B cell (primary cell): Measurements from ENCODE around the gene AUTS2. TPM values are rescaled to one million over a fixed set of nuclear protein-coding genes. Genes with fewer than 3 reads are reported as not detected.

Experiments used
- ATAC-seq: fragments of 200-7000 bp; cut with Tn5 transposase; one replicate; pipeline ENCODE4 v1.10.0; 2021; ENCODE audit warnings: low read depth, mild to moderate bottlenecking, moderate number of reproducible peaks, moderate library complexity
- CTCF ChIA-PET: fragments of 350-600 bp; sonication (Branson Sonifier 250); formaldehyde crosslinking; loops from one replicate; lab custom pipeline; 2021; ENCODE audit warnings: antibody characterized with exemption, inconsistent platforms; lab: Charles Lee
- POLR2A ChIA-PET: fragments of 350-600 bp; sonication (Branson Sonifier 250); formaldehyde crosslinking; loops from one replicate; lab custom pipeline; 2021; ENCODE audit warnings: antibody characterized with exemption; lab: Charles Lee
- DNase-seq: peaks from one replicate; pipeline ENCODE4 v3.0.0; 2013
- H2AFZ ChIP-seq: 2 replicates; pipeline ENCODE4 v1.6.1; 2012; ENCODE audit warnings: mild to moderate bottlenecking, low read depth, low read length; ENCODE audit not compliant: insufficient read depth, poor library complexity, severe bottlenecking
- H3K27ac ChIP-seq, 2 donors: 1 replicate in 1 of 2; 2 replicates in 1 of 2; pipeline ENCODE4 v1.5.1; 2012 to 2013; ENCODE audit warnings: low read length in 2 of 2, mild to moderate bottlenecking in 2 of 2, moderate library complexity in 1 of 2
- H3K27me3 ChIP-seq, 4 experiments: fragments of 200-600 bp in 1 of 4; sonication (generic) in 1 of 4; replicated peaks in 1 of 4; 1 replicate in 2 of 4; 2 replicates in 2 of 4; pipeline versions ENCODE4 v1.6.1 to v1.7.0; 2013 to 2016; ENCODE audit warnings: low read length in 3 of 4, mild to moderate bottlenecking in 2 of 4, mixed read lengths in 1 of 4, moderate library complexity in 1 of 4; ENCODE audit not compliant: insufficient read depth in 4 of 4, control insufficient read depth in 3 of 4; ENCODE audit errors: control extremely low read depth in 1 of 4
- H3K36me3 ChIP-seq, 2 experiments: replicated peaks in 1 of 2; 1 replicate in 1 of 2; 2 replicates in 1 of 2; pipeline versions ENCODE4 v1.6.1 to v1.7.1; 2013; ENCODE audit warnings: low read length in 1 of 2; ENCODE audit not compliant: insufficient read depth in 2 of 2, control insufficient read depth in 1 of 2; ENCODE audit errors: control extremely low read depth in 1 of 2, extremely low read depth in 1 of 2
- H3K4me1 ChIP-seq, 2 donors: fragments of 200-600 bp in 1 of 2; sonication (generic) in 1 of 2; 1 replicate in 1 of 2; 2 replicates in 1 of 2; pipeline versions ENCODE4 v1.5.1 to v1.6.1; 2013 to 2017; ENCODE audit warnings: low read length in 2 of 2; ENCODE audit not compliant: control insufficient read depth in 2 of 2, insufficient read depth in 2 of 2
- H3K4me2 ChIP-seq: replicated peaks from 2 replicates; pipeline ENCODE3; 2012; ENCODE audit warnings: mild to moderate bottlenecking, low read depth, low read length; ENCODE audit not compliant: poor library complexity, severe bottlenecking
- H3K4me3 ChIP-seq, 5 experiments: fragments of 200-600 bp in 1 of 5; sonication (generic) in 1 of 5; 1 replicate in 3 of 5; 2 replicates in 2 of 5; pipeline versions ENCODE4 v1.5.1 to v1.7.0; 2011 to 2016; ENCODE audit warnings: low read length in 4 of 5, mild to moderate bottlenecking in 4 of 5, low read depth in 2 of 5, control low read depth in 1 of 5, moderate library complexity in 1 of 5; ENCODE audit not compliant: insufficient read depth in 1 of 5; ENCODE audit errors: control extremely low read depth in 1 of 5, extremely low read depth in 1 of 5
- H3K79me2 ChIP-seq: fragments of 200-600 bp; sonication (generic); one replicate; pipeline ENCODE4 v1.6.0; 2016; ENCODE audit warnings: low read length; ENCODE audit not compliant: control insufficient read depth, insufficient read depth
- H3K9ac ChIP-seq: fragments of 200-600 bp; sonication (generic); 2 replicates; pipeline ENCODE4 v1.6.1; 2017; ENCODE audit warnings: mild to moderate bottlenecking, low read length, moderate library complexity
- H3K9me3 ChIP-seq, 3 donors: one replicate each; pipeline versions ENCODE4 v1.6.1 to v1.7.1; 2013; ENCODE audit warnings: low read length in 2 of 3; ENCODE audit not compliant: control insufficient read depth in 2 of 3, insufficient read depth in 1 of 3; ENCODE audit errors: control extremely low read depth in 1 of 3
- H4K20me1 ChIP-seq: 2 replicates; pipeline ENCODE4 v1.6.0; 2012; ENCODE audit warnings: mild to moderate bottlenecking, low read length; ENCODE audit not compliant: insufficient read depth, control insufficient read depth, poor library complexity, severe bottlenecking
- H3K27ac Mint-ChIP-seq: one replicate; pipeline ENCODE4 v1.8.0; 2021; ENCODE audit warnings: mixed read lengths
- H3K27me3 Mint-ChIP-seq: one replicate; pipeline ENCODE4 v1.8.0; 2021; ENCODE audit warnings: mixed read lengths
- H3K4me1 Mint-ChIP-seq: one replicate; pipeline ENCODE4 v1.8.0; 2021; ENCODE audit warnings: mixed read lengths
- H3K4me3 Mint-ChIP-seq: one replicate; pipeline ENCODE4 v1.8.0; 2021; ENCODE audit warnings: mixed read lengths
- H3K9me3 Mint-ChIP-seq: one replicate; pipeline ENCODE4 v1.8.0; 2022; ENCODE audit warnings: mixed read lengths; ENCODE audit not compliant: insufficient read depth
- EZH2 ChIP-seq: IDR thresholded peaks from 2 replicates; pipeline ENCODE4 v1.6.1; 2012; ENCODE audit warnings: borderline replicate concordance, low read depth, mild to moderate bottlenecking, moderate library complexity, low read length; ENCODE audit not compliant: insufficient read depth, poor library complexity, severe bottlenecking
- WGBS: methylation state at CpG from one replicate; pipeline ENCODE4 v1.1.5; 2013; ENCODE audit warnings: missing lambda C conversion rate; ENCODE audit not compliant: insufficient coverage; 5-methylcytosine and 5-hydroxymethylcytosine counted together
- intact Hi-C: fragments of 100-400 bp; cut with micrococcal nuclease; formaldehyde crosslinking; loops from one replicate; pipeline ENCODE4 v1.10.0; 2022
- polyA plus RNA-seq: library from polyadenylated mRNA; depleted of rRNA; stranded (reverse); fragments of >200 nt; gene quantifications from 2 replicates; pipeline ENCODE4 v1.2.3, GENCODE V29; 2012
- total RNA-seq, 2 donors: library from RNA; stranded (reverse); fragments of 120-200 nt in 1 of 2; gene quantifications; 1 replicate in 1 of 2; 2 replicates in 1 of 2; pipeline versions ENCODE4 v1.2.3 to v1.2.4, GENCODE V29; 2013 to 2022
- TF ChIP-seq, protein P1 (sequence below): fragments of 200-600 bp; IDR thresholded peaks from one replicate; pipeline ENCODE4 v1.8.0; 2022; ENCODE audit warnings: antibody characterized with exemption, mild to moderate bottlenecking

The AUTS2 gene
- total and polyA plus RNA-seq, 2 donors (not counting 1 experiment from before 2014, with no cell fraction given), result 22.3 to 35.0 TPM

DNA sequence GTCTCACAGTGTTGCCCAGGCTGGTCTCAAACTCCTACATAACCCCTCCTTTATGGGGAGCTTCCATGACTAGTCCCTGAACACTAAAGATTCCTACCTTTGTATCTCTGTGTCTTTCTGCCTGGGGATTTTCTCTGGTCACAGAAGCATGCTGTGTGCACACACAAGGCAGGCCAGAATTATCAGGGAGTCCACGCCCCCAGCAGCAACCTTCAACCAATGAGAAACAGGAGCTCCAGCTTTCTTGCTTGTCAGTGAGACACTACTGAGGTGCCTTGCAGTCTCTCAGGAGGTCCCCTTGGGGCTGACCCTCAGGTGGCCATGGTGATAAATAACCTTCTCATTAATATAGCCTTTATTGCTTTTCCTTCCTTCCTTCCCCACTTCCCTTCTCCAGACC is 45.1 kb upstream of the AUTS2 start:
- Histone ChIP-seq H3K27me3 (no peaks in the 10 kb centered on the region), H2AFZ (no peak overlapping the region), H4K20me1 (no peaks in the 10 kb centered on the region), H3K27ac (no peak overlapping the region), H3K36me3 (no peaks in the 10 kb centered on the region), H3K9ac (no peak overlapping the region), H3K4me3 (no peak overlapping the region), H3K4me2 (no peak overlapping the region), H3K4me1 (no peaks in the 10 kb centered on the region), H3K79me2 (no peaks in the 10 kb centered on the region), H3K9me3 (no peaks in the 10 kb centered on the region)
- CTCF ChIA-PET, result no interaction called here
- TF ChIP-seq, protein P1, sequence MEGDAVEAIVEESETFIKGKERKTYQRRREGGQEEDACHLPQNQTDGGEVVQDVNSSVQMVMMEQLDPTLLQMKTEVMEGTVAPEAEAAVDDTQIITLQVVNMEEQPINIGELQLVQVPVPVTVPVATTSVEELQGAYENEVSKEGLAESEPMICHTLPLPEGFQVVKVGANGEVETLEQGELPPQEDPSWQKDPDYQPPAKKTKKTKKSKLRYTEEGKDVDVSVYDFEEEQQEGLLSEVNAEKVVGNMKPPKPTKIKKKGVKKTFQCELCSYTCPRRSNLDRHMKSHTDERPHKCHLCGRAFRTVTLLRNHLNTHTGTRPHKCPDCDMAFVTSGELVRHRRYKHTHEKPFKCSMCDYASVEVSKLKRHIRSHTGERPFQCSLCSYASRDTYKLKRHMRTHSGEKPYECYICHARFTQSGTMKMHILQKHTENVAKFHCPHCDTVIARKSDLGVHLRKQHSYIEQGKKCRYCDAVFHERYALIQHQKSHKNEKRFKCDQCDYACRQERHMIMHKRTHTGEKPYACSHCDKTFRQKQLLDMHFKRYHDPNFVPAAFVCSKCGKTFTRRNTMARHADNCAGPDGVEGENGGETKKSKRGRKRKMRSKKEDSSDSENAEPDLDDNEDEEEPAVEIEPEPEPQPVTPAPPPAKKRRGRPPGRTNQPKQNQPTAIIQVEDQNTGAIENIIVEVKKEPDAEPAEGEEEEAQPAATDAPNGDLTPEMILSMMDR, result no peak
- TF ChIP-seq EZH2, result no peak
- Mint-ChIP-seq H3K9me3 (no peaks in the 10 kb centered on the region), H3K4me3 (no peak overlapping the region), H3K4me1 (no peaks in the 10 kb centered on the region), H3K27me3 (no peaks in the 10 kb centered on the region), H3K27ac (no peak overlapping the region)
- DNase-seq (no peak), ATAC-seq (no peak)
- intact Hi-C loops, result no loop called here
- 71% methylated on average over 1 of the region's 1 CpG for WGBS
- POLR2A ChIA-PET, result no interaction called here

DNA sequence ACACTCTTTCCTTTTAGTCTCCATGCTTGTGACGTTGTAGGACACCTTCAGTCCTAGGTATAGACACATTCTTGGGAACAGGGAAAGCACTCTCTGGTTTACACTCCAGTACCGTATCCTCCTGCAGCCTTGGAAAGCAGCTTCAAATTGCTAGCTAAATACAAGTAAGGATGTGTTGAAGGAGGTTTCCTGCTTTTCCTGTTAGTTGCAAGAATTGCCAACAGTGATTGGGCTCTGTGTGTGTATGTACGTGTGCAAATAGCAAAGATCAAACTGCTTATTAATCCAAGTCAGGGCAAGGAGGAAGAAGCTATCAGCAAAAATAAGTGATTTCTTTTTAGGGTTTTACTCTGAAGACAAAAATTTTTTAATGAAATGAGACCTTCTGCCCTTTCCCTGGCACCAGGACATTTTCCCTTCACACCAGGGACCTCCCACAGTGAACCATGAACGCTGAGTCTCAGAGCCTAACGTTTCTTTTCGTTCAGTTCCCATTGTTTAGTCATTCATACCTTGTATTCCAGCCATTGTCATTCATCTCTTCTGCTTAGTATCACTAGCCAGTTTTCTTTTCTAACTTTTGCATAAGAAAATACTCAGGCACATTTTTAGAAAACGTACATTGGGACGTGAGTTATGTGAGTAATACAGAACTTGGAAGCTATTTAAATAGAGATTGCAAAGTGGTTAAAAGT is 36.9 kb upstream of the AUTS2 start:
- H3K27ac Mint-ChIP-seq, result no peak overlapping the region
- Histone ChIP-seq H2AFZ (no peak overlapping the region), H3K79me2 (no peaks in the 10 kb centered on the region), H3K4me1 (no peaks in the 10 kb centered on the region), H3K4me3 (no peak overlapping the region), H3K9me3 (no peaks in the 10 kb centered on the region), H3K36me3 (no peaks in the 10 kb centered on the region), H3K27me3 (no peaks in the 10 kb centered on the region), H4K20me1 (no peaks in the 10 kb centered on the region), H3K9ac (no peak overlapping the region), H3K4me2 (no peak overlapping the region), H3K27ac (no peak overlapping the region)
- no peak for TF ChIP-seq EZH2
- TF ChIP-seq, protein P1, result no peak
- WGBS, result 95% methylated on average over 6 of the region's 8 CpGs
- H3K27me3 Mint-ChIP-seq, result peaks cover 3% of the 10 kb centered on the region
- DNase-seq (no peak), ATAC-seq (no peak)
- ChIA-PET CTCF (no interaction called here), POLR2A (no interaction called here)
- H3K4me1 Mint-ChIP-seq, result no peaks in the 10 kb centered on the region
- no peaks in the 10 kb centered on the region for H3K9me3 Mint-ChIP-seq
- intact Hi-C loops, result no loop called here
- H3K4me3 Mint-ChIP-seq, result no peak overlapping the region
